SK-N-SH (cell line): ENCODE measurements around the gene PDE4D.

ENCODE experiments used
- CHD2 ChIP-seq: fragments of 150-350 bp; IDR thresholded peaks from 2 replicates; pipeline ENCODE4 v1.6.1; 2018; ENCODE audit warnings: low read length; ENCODE audit not compliant: partially characterized antibody
- CTCF ChIP-seq: fragments of 200-600 bp; sonication (generic); IDR thresholded peaks from 2 replicates; pipeline ENCODE4 v1.6.1; 2017; ENCODE audit warnings: antibody characterized with exemption, mild to moderate bottlenecking, moderate library complexity
- FOSL2 ChIP-seq: IDR thresholded peaks from 2 replicates; pipeline ENCODE4 v1.4.0; 2012; ENCODE audit warnings: low read depth, mild to moderate bottlenecking, moderate library complexity, borderline replicate concordance
- FOXM1 ChIP-seq: IDR thresholded peaks from 2 replicates; pipeline ENCODE4 v1.4.0; 2012; ENCODE audit warnings: low read depth, mild to moderate bottlenecking
- GABPA ChIP-seq: IDR thresholded peaks from 2 replicates; pipeline ENCODE4 v1.4.0; 2012; ENCODE audit warnings: low read depth, mild to moderate bottlenecking
- MXI1 ChIP-seq: IDR thresholded peaks from 2 replicates; pipeline ENCODE4 v1.6.1; 2012; ENCODE audit warnings: mild to moderate bottlenecking, low read depth, low read length, improper control_type of control experiment
- NFIC ChIP-seq: IDR thresholded peaks from 2 replicates; pipeline ENCODE4 v1.4.0; 2012; ENCODE audit warnings: borderline replicate concordance
- PBX3 ChIP-seq: IDR thresholded peaks from 2 replicates; pipeline ENCODE4; 2012
- REST ChIP-seq: IDR thresholded peaks from 2 replicates; pipeline ENCODE4 v1.6.1; 2012; ENCODE audit warnings: mild to moderate bottlenecking, low read depth, low read length, moderate library complexity
- SMC3 ChIP-seq: IDR thresholded peaks from 2 replicates; pipeline ENCODE4 v1.6.1; 2012; ENCODE audit warnings: low read depth, low read length, improper control_type of control experiment
- TCF12 ChIP-seq: IDR thresholded peaks from 2 replicates; pipeline ENCODE4 v1.4.0; 2012
- USF1 ChIP-seq: IDR thresholded peaks from 2 replicates; pipeline ENCODE4 v1.4.0; 2012; ENCODE audit warnings: low read depth, borderline replicate concordance

GRCh38 chr5:59320420-59320819 is 573.1 kb downstream of the PDE4D start:
- TF ChIP-seq REST (no peak), TCF12 (no peak), GABPA (no peak), FOXM1 (no peak), USF1 (no peak), CHD2 (no peak), FOSL2 (no peak), CTCF (no peak), PBX3 (no peak), NFIC (no peak), SMC3 (no peak), MXI1 (no peak)
